ENCODE results near the gene ODF2. TPM values are rescaled to one million over a fixed set of nuclear protein-coding genes. Genes with fewer than 3 reads are reported as not detected.
"Not testable (repeated sequence)": the region's sequence is repeated elsewhere in the genome, so short reads cannot be mapped to it uniquely, and the experiment has no call there.

ODF2 gene
- total RNA-seq, 1 donor from 2014 or later = 18.9 TPM

DNA sequence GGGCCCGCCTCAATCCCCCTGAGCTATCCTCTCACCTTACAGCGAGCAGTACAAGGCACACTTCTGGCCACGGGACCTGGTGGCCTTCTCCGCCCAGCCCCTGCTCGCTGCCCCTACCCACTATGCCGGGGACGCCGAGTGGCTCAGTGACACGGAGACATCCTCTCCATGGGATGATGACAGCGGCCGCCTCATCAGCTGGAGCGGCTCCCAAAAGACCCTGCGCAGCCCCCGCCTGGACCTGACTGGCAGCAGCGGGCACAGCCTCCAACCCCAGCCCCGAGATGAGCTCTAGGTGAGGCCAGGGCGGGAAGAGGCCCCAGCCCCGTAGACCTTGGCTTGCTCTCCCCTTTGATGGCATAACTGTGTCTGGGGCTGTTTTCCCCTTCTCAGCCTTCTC is 20.2 kb upstream of the ODF2 start:
- no peak for TF ChIP-seq POLR2A (IDR thresholded peaks at IDR 0.05)
- TF ChIP-seq, protein P1, sequence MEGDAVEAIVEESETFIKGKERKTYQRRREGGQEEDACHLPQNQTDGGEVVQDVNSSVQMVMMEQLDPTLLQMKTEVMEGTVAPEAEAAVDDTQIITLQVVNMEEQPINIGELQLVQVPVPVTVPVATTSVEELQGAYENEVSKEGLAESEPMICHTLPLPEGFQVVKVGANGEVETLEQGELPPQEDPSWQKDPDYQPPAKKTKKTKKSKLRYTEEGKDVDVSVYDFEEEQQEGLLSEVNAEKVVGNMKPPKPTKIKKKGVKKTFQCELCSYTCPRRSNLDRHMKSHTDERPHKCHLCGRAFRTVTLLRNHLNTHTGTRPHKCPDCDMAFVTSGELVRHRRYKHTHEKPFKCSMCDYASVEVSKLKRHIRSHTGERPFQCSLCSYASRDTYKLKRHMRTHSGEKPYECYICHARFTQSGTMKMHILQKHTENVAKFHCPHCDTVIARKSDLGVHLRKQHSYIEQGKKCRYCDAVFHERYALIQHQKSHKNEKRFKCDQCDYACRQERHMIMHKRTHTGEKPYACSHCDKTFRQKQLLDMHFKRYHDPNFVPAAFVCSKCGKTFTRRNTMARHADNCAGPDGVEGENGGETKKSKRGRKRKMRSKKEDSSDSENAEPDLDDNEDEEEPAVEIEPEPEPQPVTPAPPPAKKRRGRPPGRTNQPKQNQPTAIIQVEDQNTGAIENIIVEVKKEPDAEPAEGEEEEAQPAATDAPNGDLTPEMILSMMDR (IDR thresholded peaks at IDR 0.05) = no peak
- TF ChIP-seq POLR2AphosphoS5 (IDR thresholded peaks at IDR 0.05; ENCODE audit: insufficient read depth in 1 of 2, low read depth in 1 of 2) = no peak
- H3K4me1 ChIP-seq = peaks cover 9% of the 10 kb centered on the region

DNA sequence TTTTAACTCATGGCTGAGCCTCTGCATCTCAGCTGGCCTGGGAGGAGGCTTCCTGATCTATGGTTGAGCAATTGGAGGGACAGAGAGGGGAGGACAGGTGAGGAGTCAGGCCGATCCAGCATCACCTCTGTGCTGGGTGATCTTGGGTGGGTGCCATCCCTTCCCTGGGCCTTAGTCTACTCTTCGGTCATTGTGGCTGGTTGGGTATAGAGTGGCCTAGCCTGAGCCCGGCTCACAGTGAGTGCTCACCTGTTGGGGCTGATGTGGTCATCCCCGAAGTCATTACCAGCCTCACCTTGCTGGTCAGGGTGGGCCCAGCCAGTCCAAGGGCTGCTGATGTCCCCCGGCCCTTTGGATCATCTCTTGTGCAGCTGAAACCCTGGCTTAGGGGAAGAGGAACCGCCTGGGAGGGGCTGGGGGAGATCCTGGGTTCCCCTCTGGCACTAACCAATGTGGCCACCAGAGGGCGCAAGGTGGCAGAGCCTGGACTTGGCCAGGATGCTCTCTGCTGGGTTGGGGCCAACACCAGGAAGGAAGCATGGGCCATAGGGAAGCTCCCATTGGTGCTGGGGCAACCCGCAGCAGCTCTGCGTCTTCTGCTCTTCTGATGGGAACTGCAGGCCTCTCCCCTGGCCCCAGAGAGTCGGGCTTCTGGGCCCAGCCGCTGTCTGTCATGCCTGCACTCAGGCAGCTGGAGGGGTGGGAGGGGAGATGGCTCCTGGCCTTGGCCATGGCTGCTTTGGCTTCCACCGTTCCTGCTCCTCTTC is 17.3 kb upstream of the ODF2 start:
- Histone ChIP-seq H3K27me3 (no peaks in the 10 kb centered on the region), H3K27ac (peak overlapping the region; percentile 13), H3K36me3 (no peaks in the 10 kb centered on the region), H3K4me3 (no peak overlapping the region), H3K9me3 (no peaks in the 10 kb centered on the region), H3K4me1 (peaks cover 9% of the 10 kb centered on the region)
- TF ChIP-seq POLR2AphosphoS5 (IDR thresholded peaks at IDR 0.05; ENCODE audit: insufficient read depth in 1 of 2, low read depth in 1 of 2) = peak; percentile 32 to 63
- TF ChIP-seq POLR2A (IDR thresholded peaks at IDR 0.05) = no peak
- TF ChIP-seq, protein P1 (IDR thresholded peaks at IDR 0.05) = peak; percentile 84 to 93 (median 88)
- intact Hi-C loops (cut with DNase I) = loop anchor here (10.0 kb wide), 1 partner anchor 56 kb away; no protein-coding TSS in a partner anchor
- DNase-seq (ENCODE audit: extremely low spot score in 2 of 2) = no peak

More for the DNA sequence above, 20.2 kb upstream of the ODF2 start:
- Histone ChIP-seq H3K36me3 (no peaks in the 10 kb centered on the region), H3K4me3 (no peak overlapping the region), H3K9me3 (no peaks in the 10 kb centered on the region), H3K27me3 (no peaks in the 10 kb centered on the region), H3K27ac (no peak overlapping the region)
- no peak for DNase-seq (ENCODE audit: extremely low spot score in 2 of 2)
- intact Hi-C loops (cut with DNase I) = loop anchor here (10.0 kb wide), 1 partner anchor 59 kb away; no protein-coding TSS in a partner anchor

DNA sequence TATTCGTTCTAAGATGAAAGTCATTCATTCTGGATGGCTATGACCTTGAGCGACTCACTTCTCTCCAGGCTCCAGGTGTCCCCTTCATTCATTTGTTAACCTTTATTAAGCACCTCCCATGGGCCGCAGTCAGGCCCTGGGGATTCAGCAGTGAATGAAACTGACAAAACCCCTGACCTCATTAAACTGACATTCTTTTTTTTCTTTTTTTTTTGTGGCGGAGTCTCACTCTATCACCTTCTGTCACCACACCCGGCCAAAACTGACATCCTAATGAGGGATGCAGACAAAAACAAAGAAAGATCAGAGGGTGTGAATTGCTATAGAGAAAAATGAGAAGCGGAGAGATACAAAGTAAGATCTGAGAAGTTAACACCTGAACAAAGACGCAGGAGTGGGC is 16.5 kb upstream of the ODF2 start:
- Histone ChIP-seq H3K4me3 (no peak overlapping the region), H3K27me3 (no peaks in the 10 kb centered on the region), H3K27ac (peak overlapping the region; percentile 13), H3K4me1 (peaks cover 9% of the 10 kb centered on the region), H3K36me3 (no peaks in the 10 kb centered on the region), H3K9me3 (no peaks in the 10 kb centered on the region)
- no peak for DNase-seq (ENCODE audit: extremely low spot score in 2 of 2)
- TF ChIP-seq POLR2AphosphoS5 (IDR thresholded peaks at IDR 0.05; ENCODE audit: insufficient read depth in 1 of 2, low read depth in 1 of 2) (no peak), POLR2A (IDR thresholded peaks at IDR 0.05) (no peak)
- TF ChIP-seq, protein P1 (IDR thresholded peaks at IDR 0.05) = no peak
- intact Hi-C loops (cut with DNase I) = loop anchor here (10.0 kb wide), 1 partner anchor 56 kb away; no protein-coding TSS in a partner anchor

DNA sequence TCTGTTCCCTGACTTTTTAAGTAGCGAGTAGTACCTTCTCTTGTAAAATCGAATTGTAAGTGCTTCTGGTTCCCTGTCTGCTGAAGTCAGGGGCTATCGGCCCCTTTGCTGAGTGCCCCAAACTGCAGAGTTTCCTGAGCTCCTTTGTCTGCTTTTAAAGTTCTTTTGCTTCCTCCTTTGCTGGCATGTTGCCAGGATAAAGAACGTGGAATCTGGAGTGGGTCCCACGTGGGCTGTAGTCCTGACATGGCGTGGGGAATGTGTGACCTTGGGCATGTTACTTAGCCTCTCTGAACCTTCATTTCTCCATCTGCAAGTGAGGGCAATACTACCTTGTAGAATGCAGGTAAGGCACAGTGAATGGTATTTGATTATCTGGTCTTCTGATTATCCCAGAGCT is 13.7 kb upstream of the ODF2 start:
- Histone ChIP-seq H3K27ac (no peak overlapping the region), H3K4me3 (no peak overlapping the region), H3K36me3 (no peaks in the 10 kb centered on the region), H3K9me3 (no peaks in the 10 kb centered on the region), H3K4me1 (peaks cover 9% of the 10 kb centered on the region), H3K27me3 (no peaks in the 10 kb centered on the region)
- intact Hi-C loops (cut with DNase I) = loop anchor here (5.0 kb wide), 1 partner anchor 1660 kb away; no protein-coding TSS in a partner anchor
- no peak for DNase-seq (ENCODE audit: extremely low spot score in 2 of 2)
- TF ChIP-seq, protein P1 (IDR thresholded peaks at IDR 0.05) = no peak
- TF ChIP-seq POLR2A (IDR thresholded peaks at IDR 0.05) = no peak
- TF ChIP-seq POLR2AphosphoS5 (IDR thresholded peaks at IDR 0.05; ENCODE audit: insufficient read depth in 1 of 2, low read depth in 1 of 2) = no peak

DNA sequence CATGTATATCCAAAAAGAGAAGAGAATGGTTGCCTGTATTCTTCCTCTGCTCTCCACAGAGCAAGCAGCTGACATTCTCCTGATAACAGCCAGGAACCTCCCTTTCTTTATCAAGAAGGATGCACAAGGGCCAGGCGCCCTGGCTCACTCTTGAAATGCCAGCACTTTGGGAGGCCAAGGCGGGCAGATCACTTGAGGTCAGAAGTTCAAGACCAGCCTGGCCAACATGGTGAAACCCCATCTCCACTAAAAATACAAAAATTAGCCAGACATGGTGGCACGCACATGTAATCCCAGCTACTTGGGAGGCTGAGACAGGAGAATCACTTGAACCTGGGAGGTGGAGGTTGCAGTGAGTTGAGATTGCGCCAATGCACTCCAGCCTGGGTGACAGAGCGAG is 9.3 kb upstream of the ODF2 start:
- H3K9me3 ChIP-seq; H3K36me3 ChIP-seq; H3K27ac ChIP-seq; H3K4me3 ChIP-seq; DNase-seq (ENCODE audit: extremely low spot score in 2 of 2); H3K27me3 ChIP-seq; H3K4me1 ChIP-seq; intact Hi-C loops (cut with DNase I): not testable (repeated sequence)

All from vagina (tissue), 2 donors.